Neural progenitor cell (in vitro differentiated cells): ENCODE data around the gene PTGES2.

Experiments used
- EZH2 ChIP-seq: fragments of 200-600 bp; sonication (generic); IDR thresholded peaks from 2 replicates; pipeline ENCODE4 v1.6.1; 2017; ENCODE audit warnings: antibody characterized with exemption, mild to moderate bottlenecking, moderate library complexity
- TF ChIP-seq, protein P1 (sequence below): fragments of 200-600 bp; sonication (generic); IDR thresholded peaks from 2 replicates; pipeline ENCODE4 v1.5.1; 2017; ENCODE audit warnings: antibody characterized with exemption, mild to moderate bottlenecking

DNA sequence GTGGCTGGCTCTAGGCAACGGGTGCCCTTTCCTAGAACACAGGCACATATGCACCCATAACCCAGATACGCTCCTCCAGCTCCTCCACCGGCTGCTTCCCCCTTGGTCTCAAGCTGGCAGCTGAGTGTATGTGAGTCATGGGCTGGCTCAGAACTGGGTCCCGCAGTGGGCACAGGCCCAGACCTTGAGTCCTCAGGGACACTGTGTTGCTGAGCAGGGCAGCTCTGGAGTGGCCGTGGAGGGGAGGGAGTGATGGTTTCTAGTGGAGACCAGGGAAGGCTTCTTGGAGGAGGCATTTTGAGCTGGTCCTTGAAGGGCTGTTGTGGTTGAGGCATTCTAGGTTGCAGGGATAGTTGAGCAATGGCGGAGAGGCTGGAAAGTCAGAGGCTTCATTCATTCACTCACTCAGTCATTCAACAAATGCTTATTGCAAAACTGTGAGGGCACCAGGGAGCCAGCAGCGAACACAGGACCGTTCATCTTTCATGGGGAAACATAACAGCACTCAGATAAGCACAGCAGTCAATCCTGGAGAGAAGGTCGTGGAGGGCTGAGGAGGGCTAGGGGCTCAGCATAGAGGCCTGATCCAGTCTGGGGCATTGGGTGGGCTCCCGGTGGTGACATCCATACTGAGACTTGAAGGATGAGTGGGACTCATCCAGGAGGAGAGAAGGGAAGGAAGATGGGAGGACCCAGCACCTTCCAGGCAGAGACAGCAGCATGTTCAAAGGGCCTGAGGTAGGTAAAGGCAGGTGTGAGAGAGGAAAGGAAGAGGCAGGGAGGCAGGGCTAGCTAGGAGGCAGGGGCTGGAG, 34.9 kb upstream of the PTGES2 start:
- TF ChIP-seq EZH2, result no peak
- TF ChIP-seq, protein P1, sequence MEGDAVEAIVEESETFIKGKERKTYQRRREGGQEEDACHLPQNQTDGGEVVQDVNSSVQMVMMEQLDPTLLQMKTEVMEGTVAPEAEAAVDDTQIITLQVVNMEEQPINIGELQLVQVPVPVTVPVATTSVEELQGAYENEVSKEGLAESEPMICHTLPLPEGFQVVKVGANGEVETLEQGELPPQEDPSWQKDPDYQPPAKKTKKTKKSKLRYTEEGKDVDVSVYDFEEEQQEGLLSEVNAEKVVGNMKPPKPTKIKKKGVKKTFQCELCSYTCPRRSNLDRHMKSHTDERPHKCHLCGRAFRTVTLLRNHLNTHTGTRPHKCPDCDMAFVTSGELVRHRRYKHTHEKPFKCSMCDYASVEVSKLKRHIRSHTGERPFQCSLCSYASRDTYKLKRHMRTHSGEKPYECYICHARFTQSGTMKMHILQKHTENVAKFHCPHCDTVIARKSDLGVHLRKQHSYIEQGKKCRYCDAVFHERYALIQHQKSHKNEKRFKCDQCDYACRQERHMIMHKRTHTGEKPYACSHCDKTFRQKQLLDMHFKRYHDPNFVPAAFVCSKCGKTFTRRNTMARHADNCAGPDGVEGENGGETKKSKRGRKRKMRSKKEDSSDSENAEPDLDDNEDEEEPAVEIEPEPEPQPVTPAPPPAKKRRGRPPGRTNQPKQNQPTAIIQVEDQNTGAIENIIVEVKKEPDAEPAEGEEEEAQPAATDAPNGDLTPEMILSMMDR, result no peak
